GM23338 (cell line): ENCODE measurements around the gene PARVA.

Experiments used
- CTCF ChIP-seq, 2 experiments: fragments of 200-600 bp in 1 of 2; sonication (generic) in 1 of 2; conservative IDR thresholded peaks; 2 replicates each; pipeline versions ENCODE4 v1.5.1 to v1.6.1; 2016 to 2017; ENCODE audit warnings: antibody characterized with exemption in 2 of 2, low read depth in 2 of 2, mild to moderate bottlenecking in 2 of 2, moderate library complexity in 1 of 2
- ETS1 ChIP-seq: IDR thresholded peaks from 2 replicates; pipeline ENCODE4 v1.6.1; 2016; ENCODE audit warnings: antibody characterized with exemption
- EZH2 ChIP-seq: fragments of 200-600 bp; sonication (generic); IDR thresholded peaks from one replicate; pipeline ENCODE4 v1.8.0; 2017; ENCODE audit warnings: antibody characterized with exemption, mild to moderate bottlenecking, low read depth; ENCODE audit not compliant: unreplicated experiment
- EZH2phosphoT487 ChIP-seq: fragments of 200-600 bp; sonication (generic); IDR thresholded peaks from one replicate; pipeline ENCODE4 v1.8.1; 2018; ENCODE audit warnings: antibody characterized with exemption; ENCODE audit not compliant: unreplicated experiment
- JUNB ChIP-seq: IDR thresholded peaks from one replicate; pipeline ENCODE4 v1.6.1; 2016; ENCODE audit warnings: antibody characterized with exemption; ENCODE audit not compliant: unreplicated experiment
- NANOG ChIP-seq: IDR thresholded peaks from 2 replicates; pipeline ENCODE4 v1.6.1; 2016; ENCODE audit warnings: antibody characterized with exemption, borderline replicate concordance
- POLR2AphosphoS5 ChIP-seq: IDR thresholded peaks from 2 replicates; pipeline ENCODE4 v1.6.1; 2016; ENCODE audit warnings: antibody characterized with exemption, low read depth
- REST ChIP-seq: IDR thresholded peaks from one replicate; pipeline ENCODE4 v1.6.1; 2018; ENCODE audit warnings: antibody characterized with exemption; ENCODE audit not compliant: unreplicated experiment
- STAT1 ChIP-seq: IDR thresholded peaks from one replicate; pipeline ENCODE4 v1.6.1; 2016; ENCODE audit warnings: antibody characterized with exemption; ENCODE audit not compliant: unreplicated experiment
- ZNF114 ChIP-seq: fragments of 250-450 bp; sonication (Bioruptor Pico); IDR thresholded peaks from 2 replicates; pipeline ENCODE4 v1.5.0; 2020; ENCODE audit warnings: mild to moderate bottlenecking, moderate library complexity
- ZNF331 ChIP-seq: fragments of 250-450 bp; sonication (Bioruptor Pico); IDR thresholded peaks from 2 replicates; pipeline ENCODE4 v1.5.0; 2020; ENCODE audit warnings: low read depth, mild to moderate bottlenecking, moderate library complexity

- TF ChIP-seq CTCF (conservative IDR thresholded peaks at IDR 0.05; ENCODE audit: low read depth in 2 of 2) (no peak), POLR2AphosphoS5 (no peak), JUNB (no peak), NANOG (no peak), EZH2phosphoT487 (no peak), EZH2 (no peak), ZNF331 (CRISPR knock-in tag) (no peak), ZNF114 (no peak), ETS1 (no peak), STAT1 (no peak), REST (no peak)
Measured at GRCh38 chr11:12564012-12564411, 186.6 kb downstream of the PARVA start.
